K562 (cell line): Measurements from ENCODE around the gene CAPS. TPM values are rescaled to one million over a fixed set of nuclear protein-coding genes. Genes with fewer than 3 reads are reported as not detected.
A peak's percentile ranks its signal among the peaks of the same experiment; 100 is the strongest.

ENCODE experiments used
- ATAC-seq: fragments of 200-7000 bp; cut with Tn5 transposase; 3 replicates; pipeline ENCODE4 v1.9.1; 2020; ENCODE audit warnings: moderate library complexity
- BruUV-seq: library from RNA; stranded (reverse); fragments of 400-500 nt; replicated peaks from 2 replicates; lab custom pipeline; 2021; lab: Mats Ljungman, UMichigan
- CTCF ChIA-PET: fragments of 300-600 bp; formaldehyde crosslinking; extraction: SDS; loops from one replicate; lab custom pipeline; 2021; ENCODE audit warnings: low intra/inter-chr PET ratio; lab: Yijun Ruan, JAX
- POLR2A ChIA-PET: fragments of 300-600, 350-650 bp; sonication (Branson Sonifier 250); formaldehyde crosslinking; extraction: SDS; loops from one replicate; lab custom pipeline; 2021; ENCODE audit warnings: antibody characterized with exemption, inconsistent platforms; lab: Yijun Ruan, JAX
- DNase-seq, 4 experiments: peaks; one replicate each; pipeline versions ENCODE4 v3.0.0 to v3.0.0-alpha.2; 2011 to 2018; ENCODE audit warnings: low spot score in 3 of 4, mixed read lengths in 3 of 4; ENCODE audit errors: extremely low read depth in 1 of 4
- FAIRE-seq: peaks from 2 replicates; lab custom pipeline; 2011; peaks lifted over from hg19 to GRCh38; lab: Jason Lieb, UNC
- H2AFZ ChIP-seq: 2 replicates; pipeline ENCODE4 v1.6.0; 2011; ENCODE audit warnings: low read depth, low read length, control low read depth, inconsistent platforms
- H3K27ac ChIP-seq: fragments of 200-600 bp; 3 replicates; pipeline ENCODE4 v1.8.0; 2011; ENCODE audit warnings: low read depth, mild to moderate bottlenecking, control low read depth, inconsistent platforms, low read length, moderate library complexity, mixed read lengths; ENCODE audit errors: extremely low read depth
- H3K27me3 ChIP-seq, 2 experiments: fragments of 300-600 bp in 1 of 2; 2 replicates in 1 of 2; 3 replicates in 1 of 2; pipeline versions ENCODE4 v1.6.0 to v1.8.0; 2011; ENCODE audit warnings: inconsistent platforms in 2 of 2, low read length in 2 of 2, mild to moderate bottlenecking in 1 of 2, mixed read lengths in 1 of 2, moderate library complexity in 1 of 2; ENCODE audit not compliant: control insufficient read depth in 2 of 2, insufficient read depth in 2 of 2
- H3K36me3 ChIP-seq: fragments of 300-600 bp; 3 replicates; pipeline ENCODE4 v1.8.0; 2011; ENCODE audit warnings: mild to moderate bottlenecking, low read length, inconsistent platforms; ENCODE audit not compliant: control insufficient read depth, insufficient read depth
- H3K4me1 ChIP-seq, 2 experiments: fragments of 200-600 bp in 1 of 2; replicated peaks in 1 of 2; 2 replicates in 1 of 2; 3 replicates in 1 of 2; pipeline versions ENCODE4 v1.5.1 to v1.8.0; 2011; ENCODE audit warnings: inconsistent platforms in 2 of 2, low read length in 2 of 2, mild to moderate bottlenecking in 1 of 2, mixed read lengths in 1 of 2, moderate library complexity in 1 of 2; ENCODE audit not compliant: control insufficient read depth in 2 of 2, insufficient read depth in 2 of 2
- H3K4me2 ChIP-seq: 2 replicates; pipeline ENCODE4 v1.6.1; 2011; ENCODE audit warnings: low read length, control low read depth, inconsistent platforms, mixed read lengths; ENCODE audit not compliant: insufficient read depth
- H3K4me3 ChIP-seq: fragments of 200-600 bp; sonication (generic), shearing (Covaris generic); 2 replicates; pipeline ENCODE4 v1.5.1; 2016; ENCODE audit warnings: control low read depth, inconsistent platforms
- H3K79me2 ChIP-seq: fragments of 200-600 bp; 3 replicates; pipeline ENCODE4 v1.8.0; 2011; ENCODE audit warnings: low read length, inconsistent platforms; ENCODE audit not compliant: control insufficient read depth, insufficient read depth
- H3K9ac ChIP-seq, 2 experiments: 2 replicates each; pipeline versions ENCODE4 v1.6.0 to v1.6.1; 2011; ENCODE audit warnings: low read depth in 2 of 2, low read length in 2 of 2, control low read depth in 1 of 2, inconsistent platforms in 1 of 2, mild to moderate bottlenecking in 1 of 2, mixed read lengths in 1 of 2; ENCODE audit not compliant: insufficient read depth in 1 of 2
- H3K9me1 ChIP-seq: one replicate; pipeline ENCODE4 v1.6.0; 2011; ENCODE audit warnings: inconsistent platforms, mild to moderate bottlenecking, low read length, moderate library complexity; ENCODE audit not compliant: control insufficient read depth, insufficient read depth
- H3K9me3 ChIP-seq: replicated peaks from 2 replicates; pipeline ENCODE4 v1.5.1; 2011; ENCODE audit warnings: low read depth, low read length, inconsistent platforms; ENCODE audit not compliant: control insufficient read depth, insufficient read depth
- H4K20me1 ChIP-seq: replicated peaks from 2 replicates; pipeline ENCODE4 v1.6.1; 2011; ENCODE audit warnings: low read length, inconsistent platforms, mixed read lengths; ENCODE audit not compliant: control insufficient read depth, insufficient read depth
- C11orf30 ChIP-seq: fragments of 450-650 bp; IDR thresholded peaks from 2 replicates; pipeline ENCODE4 v1.6.1; 2016; ENCODE audit warnings: low read depth, mild to moderate bottlenecking
- DACH1 ChIP-seq: fragments of 450-650 bp; IDR thresholded peaks from 2 replicates; pipeline ENCODE4 v1.6.1; 2018; ENCODE audit not compliant: partially characterized antibody
- GTF2F1 ChIP-seq: IDR thresholded peaks from 2 replicates; pipeline ENCODE4 v1.6.1; 2011; ENCODE audit warnings: low read depth, low read length, improper control_type of control experiment
- PPARD ChIP-seq: fragments of 250-450 bp; sonication (Bioruptor Pico); IDR thresholded peaks from 2 replicates; pipeline ENCODE4 v1.8.0; 2022; ENCODE audit warnings: inconsistent platforms, mild to moderate bottlenecking, moderate library complexity
- TAL1 ChIP-seq: fragments of 450-650 bp; IDR thresholded peaks from 2 replicates; pipeline ENCODE4 v1.6.1; 2016; ENCODE audit warnings: mild to moderate bottlenecking
- WGBS: fragments of 100-300 bp; shearing (Covaris generic); methylation state at CpG from one replicate; pipeline ENCODE4 v1.1.6; 2016; ENCODE audit warnings: low coverage, mixed read lengths; ENCODE audit not compliant: insufficient coverage; ENCODE audit errors: missing lambda C conversion rate; 5-methylcytosine and 5-hydroxymethylcytosine counted together
- in situ Hi-C: fragments of 300-500 bp; cut with MboI; formaldehyde crosslinking; loops from 4 replicates; pipeline ENCODE4 v1.15.0; 2018; ENCODE audit warnings: inconsistent platforms, mixed read lengths
- intact Hi-C: fragments of 100-400 bp; cut with micrococcal nuclease; formaldehyde crosslinking; loops from 2 replicates; pipeline ENCODE4 v1.14.2; 2022
- polyA plus RNA-seq, 8 experiments: library from polyadenylated mRNA; depleted of rRNA in 4 of 8; stranded (reverse) in 5 of 8; unstranded in 3 of 8; fragments of >200 nt; fragmentation: Nextera tagmentation in 2 of 8; fragmentation: Illumina TruSeq in 1 of 8; extraction: Ambion mirVana in 2 of 8; extraction: Trizol in 1 of 8; gene quantifications; 2 replicates each; pipeline versions ENCODE4 v1.2.1 to v1.2.3, GENCODE V29; 2011 to 2014; ENCODE audit warnings: inconsistent platforms in 1 of 8, missing spikeins in 1 of 8
- total RNA-seq, 7 experiments: library from RNA; depleted of rRNA in 6 of 7; stranded (reverse); fragments of >200 nt in 6 of 7; fragmentation: Illumina TruSeq in 2 of 7; extraction: Trizol in 2 of 7; gene quantifications; 2 replicates each; pipeline versions ENCODE4 v1.2.1 to v1.2.3, GENCODE V29; 2011 to 2021; ENCODE audit warnings: low replicate concordance in 1 of 7
- TF ChIP-seq, protein P1 (sequence below): sonication (generic); formaldehyde crosslinking; IDR thresholded peaks from 2 replicates; pipeline ENCODE4 v1.8.1; 2023; ENCODE audit warnings: mild to moderate bottlenecking, missing genetic modification reagents

Gene CAPS
- total and polyA plus RNA-seq, 9 of the 15 experiments (the other 6 are each of a cell fraction or from before 2014, with no cell fraction given), result 0.15 to 4.0 (median 0.91) TPM

- Histone ChIP-seq H3K9me3 (no peaks in the 10 kb centered on the region), H3K36me3 (peaks cover 21% of the 10 kb centered on the region; the same call in 2 of the 3 replicates), H3K27ac (peak overlapping the region; percentile 10; the same call in 1 of the 3 replicates), H3K9me1 (peaks cover 4% of the 10 kb centered on the region), H3K9ac (peak overlapping the region; percentile 0 to 78; a peak in 1 of 4 replicates), H3K79me2 (peaks cover 96% of the 10 kb centered on the region), H3K4me3 (no peak overlapping the region), H2AFZ (no peak overlapping the region), H4K20me1 (peaks cover 49% of the 10 kb centered on the region), H3K4me2 (no peak overlapping the region; the same call in 1 of the 2 replicates), H3K27me3 (no peaks in the 10 kb centered on the region), H3K4me1 (peaks cover 46 to 47% of the 10 kb centered on the region in 2 experiments)
- BruUV-seq, result no TSS peak
- 86% methylated on average over 12 of the region's 12 CpGs for WGBS
- ChIA-PET CTCF (no interaction called here), POLR2A (interaction anchor here (1.0 to 4.7 kb wide), 3 partner anchors 8 to 12 kb away, joined by 3 to 41 read pairs (median 3); no protein-coding TSS in a partner anchor)
- intact Hi-C loops (no loop called here), in situ Hi-C loops (no loop called here)
- DNase-seq, result no peak
- no peak for ATAC-seq
- TF ChIP-seq, protein P1, sequence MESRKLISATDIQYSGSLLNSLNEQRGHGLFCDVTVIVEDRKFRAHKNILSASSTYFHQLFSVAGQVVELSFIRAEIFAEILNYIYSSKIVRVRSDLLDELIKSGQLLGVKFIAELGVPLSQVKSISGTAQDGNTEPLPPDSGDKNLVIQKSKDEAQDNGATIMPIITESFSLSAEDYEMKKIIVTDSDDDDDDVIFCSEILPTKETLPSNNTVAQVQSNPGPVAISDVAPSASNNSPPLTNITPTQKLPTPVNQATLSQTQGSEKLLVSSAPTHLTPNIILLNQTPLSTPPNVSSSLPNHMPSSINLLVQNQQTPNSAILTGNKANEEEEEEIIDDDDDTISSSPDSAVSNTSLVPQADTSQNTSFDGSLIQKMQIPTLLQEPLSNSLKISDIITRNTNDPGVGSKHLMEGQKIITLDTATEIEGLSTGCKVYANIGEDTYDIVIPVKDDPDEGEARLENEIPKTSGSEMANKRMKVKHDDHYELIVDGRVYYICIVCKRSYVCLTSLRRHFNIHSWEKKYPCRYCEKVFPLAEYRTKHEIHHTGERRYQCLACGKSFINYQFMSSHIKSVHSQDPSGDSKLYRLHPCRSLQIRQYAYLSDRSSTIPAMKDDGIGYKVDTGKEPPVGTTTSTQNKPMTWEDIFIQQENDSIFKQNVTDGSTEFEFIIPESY (CRISPR knock-in tag), result peak; percentile 47; the same call in 1 of the 2 replicates
- no peak for TF ChIP-seq DACH1
- FAIRE-seq, result peak; percentile 19
These were observed 42.7 kb downstream of the CAPS start for GRCh38 chr19:5956728-5957127.

DNA sequence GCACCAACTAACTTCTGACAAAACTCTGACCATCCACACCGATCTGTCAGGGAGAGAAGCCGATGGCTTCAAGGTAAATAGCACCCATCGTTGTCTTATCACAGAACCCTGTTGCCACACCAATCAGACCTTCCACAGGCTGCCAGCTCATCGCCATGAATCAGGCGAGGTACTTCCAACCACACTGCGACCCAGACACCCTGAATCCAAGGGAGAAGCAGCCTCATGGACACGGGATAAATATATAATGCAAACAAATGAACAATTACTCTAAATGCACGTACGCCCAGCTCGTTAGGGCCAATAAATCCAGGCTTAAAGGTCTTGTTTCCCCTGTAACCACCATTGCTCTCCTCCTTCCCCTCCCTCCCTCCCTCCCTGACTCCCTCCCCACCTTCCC is 43.1 kb downstream of the CAPS start:
- H2AFZ ChIP-seq, result no peak overlapping the region
- H3K4me2 ChIP-seq, result no peak overlapping the region
- H3K9me1 ChIP-seq, result peaks cover 9% of the 10 kb centered on the region
- peaks cover 17% of the 10 kb centered on the region; the same call in 2 of the 3 replicates for H3K36me3 ChIP-seq
- intact Hi-C loops, result no loop called here
- 52% methylated on average over 10 of the region's 10 CpGs for WGBS
- no peaks in the 10 kb centered on the region for H3K27me3 ChIP-seq
- no TSS peak for BruUV-seq
- peaks cover 53% of the 10 kb centered on the region for H4K20me1 ChIP-seq
- H3K9me3 ChIP-seq, result no peaks in the 10 kb centered on the region
- peaks cover 46 to 50% of the 10 kb centered on the region in 2 experiments for H3K4me1 ChIP-seq
- H3K27ac ChIP-seq, result no peak overlapping the region
- in situ Hi-C loops, result no loop called here
- ATAC-seq (no peak), FAIRE-seq (no peak), DNase-seq (no peak)
- peaks cover 96% of the 10 kb centered on the region for H3K79me2 ChIP-seq
- POLR2A ChIA-PET, result interaction anchor here (0.6 to 4.7 kb wide), 3 partner anchors 9 to 53 kb away, joined by 3 to 41 read pairs (median 3); no protein-coding TSS in a partner anchor
- no peak overlapping the region for H3K4me3 ChIP-seq
- H3K9ac ChIP-seq, result peak overlapping the region in 1 of 2 experiments; percentile 54; a peak in 1 of 4 replicates
- CTCF ChIA-PET, result no interaction called here
- TF ChIP-seq GTF2F1 (no peak), C11orf30 (no peak), PPARD (CRISPR knock-in tag) (no peak), TAL1 (no peak)
